ENCODE results near the gene SDC1. TPM values are rescaled to one million over a fixed set of nuclear protein-coding genes. Genes with fewer than 3 reads are reported as not detected.
A peak's percentile ranks its signal among the peaks of the same experiment; 100 is the strongest.

SDC1 gene
- total RNA-seq, 1 donor from 2014 or later, result 184 TPM

GRCh38 chr2:20200697-20201555 is 24.0 kb downstream of the SDC1 start:
- DNase-seq (ENCODE audit: extremely low spot score in 2 of 2), result no peak
- H3K9me3 ChIP-seq, result no peaks in the 10 kb centered on the region
- peaks cover 0 to 10% of the 10 kb centered on the region in 2 donors for H3K36me3 ChIP-seq
- peaks cover 20% of the 10 kb centered on the region for H3K4me1 ChIP-seq
- intact Hi-C loops (cut with DNase I), result no loop called here
- H3K27ac ChIP-seq, result no peak overlapping the region
- TF ChIP-seq POLR2A (IDR thresholded peaks at IDR 0.05), result no peak
- peak in 1 of 2 donors; percentile 33 for TF ChIP-seq POLR2AphosphoS5 (IDR thresholded peaks at IDR 0.05; ENCODE audit: insufficient read depth in 1 of 2, low read depth in 1 of 2)
- no peak overlapping the region for H3K4me3 ChIP-seq
- no peaks in the 10 kb centered on the region for H3K27me3 ChIP-seq

GRCh38 chr2:20199633-20200270 is 25.2 kb downstream of the SDC1 start:
- Histone ChIP-seq H3K36me3 (peaks cover 0 to 10% of the 10 kb centered on the region in 2 donors), H3K4me1 (peaks cover 15% of the 10 kb centered on the region), H3K4me3 (no peak overlapping the region), H3K27ac (no peak overlapping the region), H3K9me3 (no peaks in the 10 kb centered on the region), H3K27me3 (no peaks in the 10 kb centered on the region)
- DNase-seq (ENCODE audit: extremely low spot score in 2 of 2), result no peak
- no peak for TF ChIP-seq POLR2A (IDR thresholded peaks at IDR 0.05)
- no peak for TF ChIP-seq CTCF (IDR thresholded peaks at IDR 0.05)
- TF ChIP-seq POLR2AphosphoS5 (IDR thresholded peaks at IDR 0.05; ENCODE audit: insufficient read depth in 1 of 2, low read depth in 1 of 2), result no peak
- intact Hi-C loops (cut with DNase I), result no loop called here

- peaks cover 0 to 10% of the 10 kb centered on the region in 2 donors for H3K36me3 ChIP-seq
- H3K27me3 ChIP-seq, result no peaks in the 10 kb centered on the region
- intact Hi-C loops (cut with DNase I), result no loop called here
- no peaks in the 10 kb centered on the region for H3K9me3 ChIP-seq
- no peak overlapping the region for H3K27ac ChIP-seq
- no peak for DNase-seq (ENCODE audit: extremely low spot score in 2 of 2)
- no peak overlapping the region for H3K4me3 ChIP-seq
- peaks cover 15% of the 10 kb centered on the region for H3K4me1 ChIP-seq
- TF ChIP-seq POLR2AphosphoS5 (IDR thresholded peaks at IDR 0.05; ENCODE audit: insufficient read depth in 1 of 2, low read depth in 1 of 2) (no peak), CTCF (IDR thresholded peaks at IDR 0.05) (no peak), POLR2A (IDR thresholded peaks at IDR 0.05) (no peak)
These were observed 25.9 kb downstream of the SDC1 start for GRCh38 chr2:20198796-20199632.

- Histone ChIP-seq H3K27me3 (no peaks in the 10 kb centered on the region), H3K27ac (no peak overlapping the region), H3K4me1 (peaks cover 15% of the 10 kb centered on the region), H3K36me3 (peaks cover 0 to 10% of the 10 kb centered on the region in 2 donors), H3K4me3 (no peak overlapping the region), H3K9me3 (no peaks in the 10 kb centered on the region)
- intact Hi-C loops (cut with DNase I), result no loop called here
- no peak for DNase-seq (ENCODE audit: extremely low spot score in 2 of 2)
- TF ChIP-seq POLR2A (IDR thresholded peaks at IDR 0.05) (no peak), CTCF (IDR thresholded peaks at IDR 0.05) (no peak), POLR2AphosphoS5 (IDR thresholded peaks at IDR 0.05; ENCODE audit: insufficient read depth in 1 of 2, low read depth in 1 of 2) (no peak)
These were observed 26.9 kb downstream of the SDC1 start for GRCh38 chr2:20198001-20198400.

- peaks cover 15% of the 10 kb centered on the region for H3K4me1 ChIP-seq
- H3K36me3 ChIP-seq, result peaks cover 0 to 2% of the 10 kb centered on the region in 2 donors
- H3K4me3 ChIP-seq, result no peak overlapping the region
- no peaks in the 10 kb centered on the region for H3K9me3 ChIP-seq
- peak overlapping the region; percentile 65 for H3K27ac ChIP-seq
- TF ChIP-seq POLR2AphosphoS5 (IDR thresholded peaks at IDR 0.05; ENCODE audit: insufficient read depth in 1 of 2, low read depth in 1 of 2) (no peak), CTCF (IDR thresholded peaks at IDR 0.05) (no peak), POLR2A (IDR thresholded peaks at IDR 0.05) (no peak)
- intact Hi-C loops (cut with DNase I), result no loop called here
- H3K27me3 ChIP-seq, result no peaks in the 10 kb centered on the region
- DNase-seq (ENCODE audit: extremely low spot score in 2 of 2), result no peak
These were observed 27.7 kb downstream of the SDC1 start for GRCh38 chr2:20197192-20197591.

Measured in vagina (tissue), 2 donors.